Measurements from ENCODE around the gene ROBO1.

DNA sequence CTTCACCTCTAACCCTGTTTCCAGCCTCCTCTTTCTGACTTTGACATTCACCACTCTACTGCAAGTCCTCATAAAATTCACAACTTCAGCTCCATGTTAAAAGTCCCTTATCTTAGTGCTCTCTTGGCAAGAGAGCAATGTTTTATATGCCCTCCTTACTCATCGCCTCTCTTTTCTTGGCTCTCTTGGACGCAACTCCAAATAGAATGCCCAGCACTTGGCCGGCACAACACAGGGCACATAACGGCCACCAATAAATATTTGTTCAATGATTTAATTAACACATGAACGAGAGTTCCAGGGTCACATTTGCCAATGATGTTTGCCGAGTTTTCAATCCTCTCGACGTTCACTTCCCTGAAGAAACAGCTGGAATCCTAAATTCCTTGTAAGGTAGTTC is 401.4 kb downstream of the ROBO1 start:
- TF ChIP-seq POLR2AphosphoS5 (IDR thresholded peaks at IDR 0.05) = no peak
- TF ChIP-seq, protein P1, sequence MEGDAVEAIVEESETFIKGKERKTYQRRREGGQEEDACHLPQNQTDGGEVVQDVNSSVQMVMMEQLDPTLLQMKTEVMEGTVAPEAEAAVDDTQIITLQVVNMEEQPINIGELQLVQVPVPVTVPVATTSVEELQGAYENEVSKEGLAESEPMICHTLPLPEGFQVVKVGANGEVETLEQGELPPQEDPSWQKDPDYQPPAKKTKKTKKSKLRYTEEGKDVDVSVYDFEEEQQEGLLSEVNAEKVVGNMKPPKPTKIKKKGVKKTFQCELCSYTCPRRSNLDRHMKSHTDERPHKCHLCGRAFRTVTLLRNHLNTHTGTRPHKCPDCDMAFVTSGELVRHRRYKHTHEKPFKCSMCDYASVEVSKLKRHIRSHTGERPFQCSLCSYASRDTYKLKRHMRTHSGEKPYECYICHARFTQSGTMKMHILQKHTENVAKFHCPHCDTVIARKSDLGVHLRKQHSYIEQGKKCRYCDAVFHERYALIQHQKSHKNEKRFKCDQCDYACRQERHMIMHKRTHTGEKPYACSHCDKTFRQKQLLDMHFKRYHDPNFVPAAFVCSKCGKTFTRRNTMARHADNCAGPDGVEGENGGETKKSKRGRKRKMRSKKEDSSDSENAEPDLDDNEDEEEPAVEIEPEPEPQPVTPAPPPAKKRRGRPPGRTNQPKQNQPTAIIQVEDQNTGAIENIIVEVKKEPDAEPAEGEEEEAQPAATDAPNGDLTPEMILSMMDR (IDR thresholded peaks at IDR 0.05) = no peak
